Activated CD8-positive, alpha-beta memory T cell treated with anti-CD3 and anti-CD28 coated beads, Interleukin-2, amount 50 U/mL, for 4 hours (primary cell): Measurements from ENCODE around the gene ZMYND11.
"Not testable (repeated sequence)": the region's sequence is repeated elsewhere in the genome, so short reads cannot be mapped to it uniquely, and the experiment has no call there.

Experiments used
- DNase-seq: peaks from one replicate; pipeline ENCODE4 v3.0.0-alpha.2; 2020

ZMYND11 gene

GRCh38 chr10:251982-252582, 116.8 kb downstream of the ZMYND11 start:
- no peak for DNase-seq

DNA sequence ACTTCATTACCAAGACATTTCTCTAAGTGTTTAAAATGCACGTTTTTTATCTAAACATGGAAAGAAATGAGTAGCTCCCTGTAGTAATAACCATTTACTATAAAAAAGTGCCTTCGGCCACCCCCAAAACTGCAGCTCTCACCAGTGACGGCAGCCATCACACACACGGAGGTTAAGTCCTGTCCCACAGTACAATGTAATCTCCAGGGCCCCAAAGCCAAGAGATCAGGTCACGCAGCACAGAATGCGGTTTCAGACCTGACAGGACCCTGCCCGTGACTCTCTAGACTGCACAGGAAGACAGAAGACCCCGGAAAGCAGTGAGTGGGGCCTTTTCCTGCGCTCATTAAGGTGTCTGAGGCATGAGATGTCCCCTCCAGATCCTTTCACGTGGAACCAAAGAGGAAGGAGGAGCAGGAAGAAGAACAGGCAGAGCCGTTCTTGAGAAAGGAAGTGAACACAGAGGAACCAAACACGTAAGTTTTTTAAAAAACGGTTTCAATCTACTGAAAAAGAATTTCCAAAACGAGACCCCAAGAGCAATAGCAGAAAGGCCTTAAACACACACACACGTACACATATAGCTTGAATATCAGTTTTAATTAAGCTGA, 125.7 kb downstream of the ZMYND11 start:
- no peak for DNase-seq

GRCh38 chr10:264160-265073, 129.2 kb downstream of the ZMYND11 start:
- not testable (repeated sequence) for DNase-seq

DNA sequence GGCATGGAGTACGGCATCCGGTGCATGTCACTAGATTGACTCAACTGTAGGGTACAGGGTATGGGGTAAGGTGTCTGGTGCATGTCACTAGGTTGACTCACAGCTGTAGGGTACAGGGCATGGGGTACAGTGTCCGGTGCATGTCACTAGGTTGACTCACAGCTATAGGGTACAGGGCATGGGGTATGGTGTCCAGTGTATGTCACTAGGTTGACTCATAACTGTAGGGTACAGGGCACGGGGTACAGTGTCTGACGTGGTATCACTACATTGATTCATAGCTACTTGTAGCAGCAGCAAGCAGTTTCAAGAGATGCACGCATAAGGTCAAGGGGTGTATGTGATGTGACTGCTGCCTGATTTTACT, 129.8 kb downstream of the ZMYND11 start:
- not testable (repeated sequence) for DNase-seq

DNA sequence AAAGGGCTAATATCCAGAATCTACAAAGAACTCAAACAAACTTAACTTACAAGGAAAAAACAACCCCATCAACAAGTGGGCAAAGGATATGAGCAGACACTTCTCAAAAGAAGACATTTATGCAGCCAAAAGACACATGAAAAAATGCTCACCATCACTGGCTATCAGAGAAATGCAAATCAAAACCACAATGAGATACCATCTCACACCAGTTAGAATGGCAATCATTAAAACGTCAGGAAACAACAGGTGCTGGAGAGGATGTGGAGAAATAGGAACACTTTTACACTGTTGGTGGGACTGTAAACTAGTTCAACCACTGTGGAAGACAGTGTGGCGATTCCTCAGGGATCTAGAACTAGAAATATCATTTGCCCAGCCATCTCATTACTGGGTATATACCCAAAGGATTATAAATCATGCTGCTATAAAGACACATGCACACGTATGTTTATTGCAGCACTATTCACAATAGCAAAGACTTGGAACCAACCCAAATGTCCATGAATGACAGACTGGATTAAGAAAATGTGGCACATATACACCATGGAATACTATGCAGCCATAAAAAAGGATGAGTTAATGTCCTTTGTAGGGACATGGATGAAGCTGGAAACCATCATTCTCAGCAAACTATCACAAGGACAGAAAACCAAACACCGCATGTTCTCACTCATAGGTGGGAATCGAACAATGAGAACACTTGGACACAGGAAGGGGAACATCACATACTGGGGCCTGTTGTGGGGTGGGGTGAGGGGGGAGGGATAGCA, 130.7 kb downstream of the ZMYND11 start:
- DNase-seq, result not testable (repeated sequence)

DNA sequence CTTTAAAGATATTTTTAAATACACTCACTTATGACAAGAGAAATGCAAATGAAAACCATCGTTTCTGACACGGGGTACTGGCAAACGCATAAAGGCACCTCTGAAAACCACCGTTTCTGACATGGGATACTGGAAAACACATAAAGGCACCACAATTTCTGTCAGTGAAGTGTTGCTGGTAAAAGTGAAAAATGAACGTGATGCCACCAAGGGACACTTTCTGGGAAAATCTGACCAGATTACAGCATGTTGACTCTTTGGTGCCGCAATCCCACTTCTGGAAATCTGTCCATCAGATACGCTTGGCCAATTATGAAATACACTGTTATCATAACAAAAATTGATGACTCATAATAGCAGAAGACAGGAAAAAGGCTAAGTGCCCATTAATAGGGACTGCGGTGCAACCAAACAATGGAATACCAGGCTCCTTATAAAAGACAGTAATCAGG, 131.7 kb downstream of the ZMYND11 start:
- no peak for DNase-seq

DNA sequence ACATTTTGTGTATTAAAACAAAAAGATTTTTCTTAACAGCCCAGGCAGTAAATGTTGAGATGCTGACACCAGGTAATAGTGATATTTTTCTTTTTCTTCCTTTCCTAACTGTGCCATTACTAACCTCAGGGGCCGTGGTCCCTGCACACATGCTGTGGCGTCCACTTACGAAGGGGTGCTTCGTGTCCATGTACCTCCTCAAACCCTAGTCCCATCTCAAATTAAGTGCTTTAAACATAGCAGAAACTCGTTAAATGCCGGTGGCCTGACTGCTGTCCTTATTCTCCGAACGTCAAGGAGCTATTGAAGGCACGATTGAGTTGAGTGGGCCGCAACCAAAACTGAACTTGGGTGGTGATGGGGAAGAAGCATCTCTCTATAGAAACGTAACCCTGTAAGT, 132.4 kb downstream of the ZMYND11 start:
- DNase-seq, result no peak

DNA sequence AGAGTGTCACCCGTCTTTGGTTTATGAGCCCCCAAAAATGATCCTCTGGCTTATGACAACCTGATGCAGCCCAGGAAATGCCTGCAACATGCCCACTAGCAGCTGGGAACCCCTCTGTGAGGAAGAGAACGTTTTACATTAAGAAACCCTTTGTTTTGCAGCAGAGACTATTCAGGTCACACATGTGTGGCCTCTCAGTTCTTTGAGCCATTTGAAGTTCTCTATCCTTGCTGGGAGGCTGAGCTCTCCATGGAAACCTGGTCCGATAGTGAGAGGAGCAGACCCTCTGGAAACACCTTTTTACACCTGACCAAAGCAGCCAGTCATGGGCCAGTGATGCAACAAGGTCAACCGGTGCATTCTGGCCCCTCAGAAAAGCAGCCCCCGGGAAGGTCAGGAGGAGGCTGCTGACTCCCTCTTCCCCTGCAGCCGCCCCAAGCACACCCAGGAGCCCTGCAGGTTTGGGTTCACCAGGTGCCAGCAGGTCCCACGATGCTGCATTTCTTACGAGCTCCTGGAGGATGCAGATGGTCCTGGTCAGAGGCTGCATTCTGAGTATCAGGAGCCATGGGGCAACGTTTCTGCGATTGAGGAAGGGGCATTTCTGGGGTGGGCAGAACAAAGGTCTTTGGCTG, 134.3 kb downstream of the ZMYND11 start:
- DNase-seq, result no peak

- DNase-seq, result no peak
Measured at GRCh38 chr10:271201-271600, 135.9 kb downstream of the ZMYND11 start.

DNA sequence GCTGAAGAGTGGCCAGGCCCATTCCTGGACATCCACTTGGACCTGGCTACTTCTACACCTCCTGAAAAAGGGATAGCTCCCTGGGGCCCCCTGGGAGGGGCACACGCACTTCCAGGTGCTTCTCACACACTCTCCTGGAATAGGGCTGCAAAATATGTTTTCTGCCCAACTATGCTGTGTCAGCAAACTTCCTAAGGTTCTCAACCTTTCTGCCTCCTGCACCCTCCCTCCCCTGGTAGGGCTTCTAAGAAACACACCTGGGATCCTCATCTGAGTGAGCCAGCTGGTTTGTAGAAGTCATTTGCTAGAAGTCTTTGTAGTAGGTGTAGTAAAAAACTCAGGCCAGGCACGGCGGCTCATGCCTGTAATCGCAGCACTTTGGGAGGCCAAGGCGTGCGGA, 136.5 kb downstream of the ZMYND11 start:
- no peak for DNase-seq

- DNase-seq, result no peak
Measured at GRCh38 chr10:273088-273487, 137.8 kb downstream of the ZMYND11 start.

DNA sequence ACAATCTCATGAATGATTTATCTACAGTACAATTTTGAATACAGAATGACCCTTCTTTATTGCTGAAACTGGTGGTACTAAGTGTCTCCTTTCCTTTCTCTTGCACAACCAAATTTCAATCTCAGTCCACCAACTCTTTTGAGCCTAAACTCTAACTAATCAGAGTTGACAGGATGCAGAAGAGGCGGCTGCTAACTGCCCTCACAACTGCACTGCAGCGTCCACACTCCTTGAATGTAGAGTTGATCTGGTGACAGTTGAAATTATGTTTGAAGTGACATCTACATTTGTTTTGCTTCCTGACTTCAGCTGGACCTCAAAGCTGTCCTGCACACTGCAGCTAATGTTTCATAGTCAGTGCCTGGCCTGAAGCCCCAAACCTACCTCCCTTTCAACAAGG, 139.6 kb downstream of the ZMYND11 start:
- DNase-seq, result no peak

- DNase-seq, result no peak
Measured at GRCh38 chr10:275680-276079, 140.4 kb downstream of the ZMYND11 start.

- DNase-seq, result no peak
Measured at GRCh38 chr10:277963-278362, 142.7 kb downstream of the ZMYND11 start.

DNA sequence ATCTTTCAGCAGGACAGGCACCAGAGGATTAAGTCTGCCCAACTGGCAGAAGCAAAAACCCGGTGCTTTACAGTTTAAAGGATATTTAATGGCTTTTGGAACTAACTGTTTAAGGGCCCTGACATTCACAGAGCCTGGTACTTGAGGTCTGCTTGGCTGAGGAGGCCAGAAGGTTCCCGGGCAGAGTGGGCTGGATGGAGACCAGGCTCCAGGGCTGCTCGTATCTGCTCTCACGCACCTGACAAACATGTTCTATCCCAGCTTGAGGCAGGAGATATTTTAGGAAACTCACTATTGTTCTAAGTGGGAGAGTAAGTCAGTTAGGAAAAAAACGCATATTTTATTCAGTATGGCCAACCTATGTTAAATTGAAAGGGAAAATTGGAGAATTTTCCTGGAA, 143.5 kb downstream of the ZMYND11 start:
- DNase-seq, result no peak

GRCh38 chr10:279232-279631, 144.0 kb downstream of the ZMYND11 start:
- DNase-seq, result no peak

DNA sequence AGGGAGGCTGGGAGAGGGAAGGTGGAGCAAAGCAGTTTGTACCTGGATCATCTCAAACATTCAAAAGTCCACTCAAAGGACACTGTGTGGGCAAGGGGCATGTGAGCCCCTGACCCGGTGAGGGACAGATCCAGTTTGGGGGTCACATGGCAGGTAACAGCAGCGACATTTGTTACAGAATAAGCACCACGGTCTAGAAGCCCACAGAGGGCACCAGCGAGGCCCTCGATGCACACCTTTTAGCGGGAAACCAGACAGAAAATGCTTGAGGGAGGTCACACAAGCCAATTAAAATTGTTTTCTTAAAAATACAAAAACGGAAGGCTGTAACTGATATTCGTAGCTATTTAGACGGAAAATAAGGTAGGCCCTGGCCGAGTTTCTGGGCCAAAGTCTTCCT, 144.4 kb downstream of the ZMYND11 start:
- no peak for DNase-seq

DNA sequence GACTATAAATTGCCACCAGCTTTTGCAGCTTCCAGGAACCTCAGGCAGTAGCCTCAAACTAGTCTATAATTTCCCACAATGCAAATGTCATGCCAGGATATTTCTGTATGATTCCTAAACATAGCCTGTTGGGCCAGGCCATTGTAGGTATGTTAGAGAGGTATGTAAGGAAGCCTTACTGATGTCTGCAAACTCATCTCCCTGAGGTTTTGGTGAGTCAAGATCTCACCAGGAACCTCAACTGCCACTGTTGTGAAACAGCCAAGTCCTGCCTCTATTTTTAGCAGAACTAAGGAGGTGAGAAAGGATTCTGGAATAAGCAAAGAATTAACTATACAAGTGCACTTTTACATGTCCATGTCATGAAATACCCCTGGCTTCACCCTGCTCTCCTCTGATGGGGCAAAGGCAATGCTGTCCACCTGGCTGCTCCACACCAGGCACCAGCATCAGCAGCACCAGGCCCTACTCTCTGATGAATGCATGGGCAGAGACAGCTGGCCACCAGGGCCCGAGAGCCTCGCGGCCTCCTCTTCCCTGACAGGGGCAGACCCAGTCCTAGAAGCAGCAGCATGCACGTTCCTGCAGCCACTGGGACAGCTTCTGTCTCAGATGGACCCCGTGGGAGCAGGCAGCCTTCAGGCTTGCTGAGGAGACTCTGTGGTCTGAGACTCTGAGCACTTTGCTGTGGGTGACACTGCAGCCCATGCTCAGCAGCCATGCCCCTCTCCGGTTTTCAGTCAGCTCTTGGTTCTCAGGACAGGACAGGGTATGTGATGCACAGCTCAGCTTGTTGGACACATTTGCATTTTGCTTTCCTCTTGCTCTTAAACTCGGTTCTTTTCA, 147.3 kb downstream of the ZMYND11 start:
- DNase-seq, result no peak

DNA sequence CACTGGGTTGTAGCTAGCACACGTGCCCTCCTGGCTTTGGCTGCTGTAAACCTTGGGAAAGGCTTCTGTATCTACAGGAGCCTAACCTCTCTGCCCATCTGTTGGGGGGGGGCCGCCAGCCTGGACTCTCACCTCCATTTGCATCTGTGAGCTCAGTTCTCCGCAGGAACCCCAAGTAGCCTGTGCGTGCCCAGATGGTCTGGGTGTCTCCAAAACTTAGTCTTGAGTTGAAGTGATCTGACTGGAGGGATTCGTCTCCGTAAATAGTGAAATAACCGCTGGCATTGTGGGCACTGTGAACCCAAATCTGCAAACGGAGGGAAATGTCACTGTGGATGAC, 147.9 kb downstream of the ZMYND11 start:
- DNase-seq, result no peak

- DNase-seq, result no peak
Measured at GRCh38 chr10:283916-284356, 148.7 kb downstream of the ZMYND11 start.

- no peak for DNase-seq
Measured at GRCh38 chr10:285216-285615, 150.0 kb downstream of the ZMYND11 start.
